Stimulated activated naive CD8-positive, alpha-beta T cell treated with anti-CD3 and anti-CD28 coated beads, Interleukin-15, Interleukin-2, amounts not matched to agents 100 U/mL and 50 U/mL, for 24 hours (primary cell): Measurements from ENCODE around the gene CABP7.
A peak's percentile ranks its signal among the peaks of the same experiment; 100 is the strongest.
"Not testable (repeated sequence)": the region's sequence is repeated elsewhere in the genome, so short reads cannot be mapped to it uniquely, and the experiment has no call there.

Experiments
- ATAC-seq: fragments of 150-1000 bp; cut with Tn5 transposase; one replicate; pipeline ENCODE4 v1.10.0; 2021
- DNase-seq: peaks from one replicate; pipeline ENCODE4 v3.0.0; 2021

The CABP7 gene

GRCh38 chr22:29750029-29750428 is 30.2 kb downstream of the CABP7 start:
- ATAC-seq (no peak), DNase-seq (no peak)

GRCh38 chr22:29750559-29751538 is 31.0 kb downstream of the CABP7 start:
- DNase-seq (peak; percentile 10), ATAC-seq (peak; percentile 49)

- no peak for ATAC-seq
- no peak for DNase-seq
These were observed 31.9 kb downstream of the CABP7 start for GRCh38 chr22:29751669-29752068.

GRCh38 chr22:29753808-29754657 is 34.2 kb downstream of the CABP7 start:
- ATAC-seq (no peak), DNase-seq (no peak)

- ATAC-seq, DNase-seq: not testable (repeated sequence)
These were observed 35.0 kb downstream of the CABP7 start for GRCh38 chr22:29754658-29755395.

- DNase-seq: no peak
- ATAC-seq: no peak
These were observed 36.1 kb downstream of the CABP7 start for GRCh38 chr22:29755889-29756288.

GRCh38 chr22:29756341-29756740 is 36.5 kb downstream of the CABP7 start:
- DNase-seq (no peak), ATAC-seq (no peak)

- no peak for ATAC-seq
- DNase-seq: no peak
These were observed 37.3 kb downstream of the CABP7 start for GRCh38 chr22:29757096-29757495.

GRCh38 chr22:29758068-29758622 is 38.3 kb downstream of the CABP7 start:
- DNase-seq (no peak), ATAC-seq (no peak)

GRCh38 chr22:29758959-29759358 is 39.2 kb downstream of the CABP7 start:
- DNase-seq: no peak
- ATAC-seq: no peak

GRCh38 chr22:29762263-29762662 is 42.5 kb downstream of the CABP7 start:
- DNase-seq (no peak), ATAC-seq (no peak)

- peak; percentile 11 for ATAC-seq
- DNase-seq: peak; percentile 33
These were observed 46.3 kb downstream of the CABP7 start for GRCh38 chr22:29765905-29766631.

- DNase-seq (peak; percentile 90), ATAC-seq (peak; percentile 98)
These were observed 46.9 kb downstream of the CABP7 start, which contains the start of gene ZMAT5 for GRCh38 chr22:29766632-29767170. Gene ZMAT5 (minus strand): TSS chr22:29767007. CDS start chr22:29748544, 18,463 bp downstream.

- DNase-seq: peak; percentile 94
- ATAC-seq: peak; percentile 80
These were observed 47.6 kb downstream of the CABP7 start, which contains the start of gene UQCR10 for GRCh38 chr22:29767171-29768051. Gene UQCR10 (plus strand): TSS chr22:29767369. CDS start chr22:29767399, 30 bp downstream.

- DNase-seq (no peak), ATAC-seq (no peak)
These were observed 48.4 kb downstream of the CABP7 start for GRCh38 chr22:29768052-29768693.

- ATAC-seq (no peak), DNase-seq (no peak)
These were observed 50.0 kb downstream of the CABP7 start for GRCh38 chr22:29769723-29770321.

- DNase-seq (no peak), ATAC-seq (no peak)
These were observed 52.4 kb downstream of the CABP7 start for GRCh38 chr22:29772170-29772641.

GRCh38 chr22:29773233-29773632 is 53.4 kb downstream of the CABP7 start:
- ATAC-seq (no peak), DNase-seq (no peak)
